MG63 (cell line): Measurements from ENCODE around the gene FRMPD1. TPM values are rescaled to one million over a fixed set of nuclear protein-coding genes. Genes with fewer than 3 reads are reported as not detected.
"Not testable (repeated sequence)": the region's sequence is repeated elsewhere in the genome, so short reads cannot be mapped to it uniquely, and the experiment has no call there.

Experiments
- DNase-seq: peaks from one replicate; pipeline ENCODE4 v3.0.0-alpha.2; 2020
- H3K27me3 ChIP-seq: fragments of 250-450 bp; sonication (Bioruptor Pico); 2 replicates; pipeline ENCODE4 v1.5.1; 2020; ENCODE audit warnings: mild to moderate bottlenecking, moderate library complexity
- H3K36me3 ChIP-seq: fragments of 250-450 bp; sonication (Bioruptor Pico); 2 replicates; pipeline ENCODE4 v1.5.1; 2020; ENCODE audit warnings: mild to moderate bottlenecking, moderate library complexity
- H3K4me3 ChIP-seq: fragments of 250-450 bp; sonication (Bioruptor Pico); 2 replicates; pipeline ENCODE4 v1.5.1; 2020; ENCODE audit warnings: mild to moderate bottlenecking, moderate library complexity
- H3K9me3 ChIP-seq: fragments of 250-450 bp; sonication (Bioruptor Pico); 2 replicates; pipeline ENCODE4 v1.5.1; 2020; ENCODE audit warnings: mild to moderate bottlenecking, moderate library complexity
- total RNA-seq: library from RNA; depleted of rRNA; stranded (reverse); fragments of >200 nt; shearing (Covaris generic); gene quantifications from 2 replicates; pipeline ENCODE4 v1.2.3, GENCODE V29; 2014; ENCODE audit warnings: low replicate concordance; rRNA removed

The FRMPD1 gene, protein sequence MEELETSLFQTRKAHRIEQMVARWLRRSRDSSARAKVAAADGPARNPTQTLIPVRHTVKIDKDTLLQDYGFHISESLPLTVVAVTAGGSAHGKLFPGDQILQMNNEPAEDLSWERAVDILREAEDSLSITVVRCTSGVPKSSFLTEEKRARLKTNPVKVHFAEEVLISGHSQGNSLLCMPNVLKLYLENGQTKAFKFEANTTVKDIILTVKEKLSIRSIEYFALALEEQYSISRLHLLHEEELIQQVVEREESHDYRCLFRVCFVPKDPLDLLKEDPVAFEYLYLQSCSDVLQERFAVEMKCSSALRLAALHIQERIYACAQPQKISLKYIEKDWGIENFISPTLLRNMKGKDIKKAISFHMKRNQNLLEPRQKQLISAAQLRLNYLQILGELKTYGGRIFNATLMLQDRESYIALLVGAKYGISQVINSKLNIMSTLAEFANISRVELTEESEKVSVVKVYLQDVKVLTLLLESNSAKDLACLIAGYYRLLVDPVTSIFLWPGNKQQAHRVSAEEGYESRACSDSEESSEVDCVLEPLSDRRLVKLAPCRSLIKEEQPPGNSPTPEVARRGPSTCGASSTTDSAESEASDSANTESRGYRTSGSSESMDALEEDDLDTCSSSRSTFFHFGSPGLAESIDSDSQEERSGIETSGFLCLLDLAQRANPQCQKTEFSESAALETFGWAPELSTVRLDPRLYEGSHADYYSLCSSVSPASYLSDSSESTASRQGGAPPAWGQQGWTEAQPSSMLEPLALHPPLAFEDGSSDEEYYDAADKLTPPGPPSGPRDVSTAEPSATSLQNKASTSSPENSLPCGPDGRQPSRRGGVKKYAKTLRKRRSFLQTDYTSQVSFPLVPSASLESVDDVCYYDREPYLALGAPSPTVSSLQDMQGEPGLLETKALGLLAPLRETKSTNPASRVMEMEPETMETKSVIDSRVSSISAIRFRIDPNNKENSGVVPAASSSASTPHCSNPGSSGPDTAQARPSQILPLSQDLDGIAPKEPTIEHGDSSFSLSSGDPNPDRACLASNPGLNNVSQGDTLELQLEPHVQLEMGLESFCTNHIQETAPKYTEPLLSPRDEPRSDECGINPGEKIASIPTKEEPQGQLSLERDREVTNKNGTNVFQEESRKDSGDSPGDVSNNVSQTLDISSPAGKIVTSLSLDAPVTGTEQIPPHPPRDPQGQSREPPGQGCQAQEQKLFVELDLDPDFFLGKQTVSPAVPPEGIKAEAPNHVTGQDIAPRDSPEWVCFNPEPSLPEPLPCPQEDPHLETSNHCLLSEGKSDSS (N-terminal part only)
- total RNA-seq, result not detected in 2 replicates

DNA sequence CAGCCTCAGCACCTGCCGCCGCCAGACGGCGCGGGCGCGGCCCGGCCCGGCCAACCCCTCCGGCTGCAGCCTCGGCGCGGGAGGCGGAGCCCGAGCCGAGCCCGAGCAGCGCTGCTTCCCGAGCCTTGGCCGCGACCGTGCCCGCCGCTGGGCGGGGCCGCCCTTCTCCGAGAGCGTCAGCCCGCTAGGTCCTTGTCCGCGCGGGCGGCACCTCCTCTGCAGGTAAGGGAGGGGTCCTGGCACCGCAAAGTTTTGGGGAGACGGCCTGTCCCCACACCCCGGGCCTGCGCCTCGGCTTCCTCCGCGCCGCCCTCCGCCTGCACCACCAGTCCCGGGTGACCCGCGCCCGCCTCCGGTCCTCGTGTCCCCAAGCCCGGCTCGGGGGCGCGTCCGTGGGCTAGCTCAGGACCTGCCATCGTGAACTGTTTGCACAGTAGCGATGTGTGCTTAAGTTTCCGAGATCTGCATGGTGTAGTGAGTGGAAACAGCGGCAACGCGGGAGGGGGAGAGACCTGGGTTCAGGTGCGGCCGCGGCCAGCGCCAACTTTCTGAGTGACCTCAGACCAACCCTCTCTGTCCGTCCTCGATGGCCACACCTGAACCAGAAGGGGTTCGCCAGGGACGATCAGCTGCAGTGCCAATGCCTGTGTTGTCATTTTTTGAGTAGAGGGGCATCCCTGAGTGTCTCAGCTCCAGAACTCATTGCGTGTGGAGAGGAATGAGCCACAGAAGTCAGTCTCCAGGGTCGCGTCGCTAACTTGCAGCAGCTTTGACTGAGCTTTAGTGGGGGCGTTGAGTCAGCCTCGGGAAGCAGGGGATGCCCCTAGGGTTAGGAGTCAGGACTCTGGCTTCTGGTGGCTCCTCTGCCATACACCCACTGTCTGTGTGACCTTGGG lies at the start of gene FRMPD1:
FRMPD1 (plus strand) TSS at position 82 of the 896 bp plus-strand sequence. CDS start 41,688 bp downstream, outside the sequence.
- Histone ChIP-seq H3K27me3 (peaks cover 25% of the 10 kb centered on the region), H3K4me3 (peak within 1 kb of the TSS; percentile 33; the same call in 1 of the 2 replicates), H3K36me3 (no peaks in the 10 kb centered on the region), H3K9me3 (no peaks in the 10 kb centered on the region)
- peak; percentile 49 for DNase-seq

DNA sequence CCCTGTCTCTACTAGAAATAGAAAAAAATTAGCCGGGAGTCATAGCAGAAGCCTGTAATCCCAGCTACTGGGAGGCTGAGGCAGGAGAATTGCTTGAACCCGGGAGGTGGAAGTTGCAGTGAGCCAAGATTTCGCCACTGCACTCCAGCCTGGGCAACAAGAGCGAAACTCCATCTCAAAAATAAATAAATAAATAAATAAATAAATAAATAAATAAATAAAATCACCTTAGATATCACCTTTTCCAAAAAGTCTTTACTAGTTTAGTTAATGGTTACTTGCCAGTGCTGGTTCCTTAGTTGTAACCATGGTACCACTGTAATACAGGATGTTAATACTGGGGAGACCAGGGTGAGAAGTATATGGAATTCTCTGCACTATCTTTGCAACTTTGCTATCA lies 48.7 kb upstream of the FRMPD1 start:
- DNase-seq, H3K27me3 ChIP-seq, H3K36me3 ChIP-seq, H3K4me3 ChIP-seq, H3K9me3 ChIP-seq: not testable (repeated sequence)

DNA sequence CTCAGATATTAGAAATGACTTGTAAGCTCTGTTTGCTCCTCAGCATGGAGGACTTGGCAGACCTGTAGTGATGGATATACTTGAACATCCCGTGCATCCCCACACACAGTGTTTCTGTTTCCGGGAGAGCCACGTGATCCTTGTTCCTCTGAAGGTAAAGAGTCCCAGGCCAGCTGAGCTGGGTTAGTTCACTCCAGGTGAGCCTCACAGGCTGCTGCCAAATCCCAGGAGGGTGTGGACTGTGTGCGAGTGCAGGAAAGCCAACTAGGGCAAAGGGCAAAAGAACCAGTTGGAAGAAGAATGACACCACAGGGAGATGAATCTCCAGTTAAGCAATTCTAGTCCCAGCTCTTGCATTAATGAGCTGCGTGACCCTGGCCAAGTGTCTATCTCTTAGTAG lies 47.9 kb upstream of the FRMPD1 start:
- Histone ChIP-seq H3K4me3 (no peak overlapping the region), H3K9me3 (no peaks in the 10 kb centered on the region), H3K36me3 (no peaks in the 10 kb centered on the region), H3K27me3 (no peaks in the 10 kb centered on the region)
- DNase-seq, result peak; percentile 14

DNA sequence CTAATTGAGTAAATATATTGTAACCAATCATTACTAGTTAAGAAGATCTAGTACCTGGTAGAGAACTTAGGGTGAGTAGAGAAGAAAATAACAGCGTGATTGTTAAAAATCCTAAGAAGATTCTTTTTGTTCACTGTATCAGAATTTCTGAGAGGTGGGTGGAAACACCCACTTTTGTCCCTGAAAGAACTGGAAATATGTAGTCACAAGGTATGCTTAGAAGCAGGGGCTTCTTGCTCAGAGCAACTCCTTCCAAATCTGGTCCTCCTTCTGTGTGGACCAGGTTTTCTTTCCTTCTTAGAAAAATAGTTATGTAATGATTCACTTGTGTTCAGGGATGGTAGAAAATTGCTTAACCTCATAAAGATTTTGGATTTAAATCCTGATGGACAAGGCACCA lies 46.5 kb upstream of the FRMPD1 start:
- Histone ChIP-seq H3K27me3 (no peaks in the 10 kb centered on the region), H3K9me3 (no peaks in the 10 kb centered on the region), H3K4me3 (no peak overlapping the region), H3K36me3 (no peaks in the 10 kb centered on the region)
- no peak for DNase-seq

DNA sequence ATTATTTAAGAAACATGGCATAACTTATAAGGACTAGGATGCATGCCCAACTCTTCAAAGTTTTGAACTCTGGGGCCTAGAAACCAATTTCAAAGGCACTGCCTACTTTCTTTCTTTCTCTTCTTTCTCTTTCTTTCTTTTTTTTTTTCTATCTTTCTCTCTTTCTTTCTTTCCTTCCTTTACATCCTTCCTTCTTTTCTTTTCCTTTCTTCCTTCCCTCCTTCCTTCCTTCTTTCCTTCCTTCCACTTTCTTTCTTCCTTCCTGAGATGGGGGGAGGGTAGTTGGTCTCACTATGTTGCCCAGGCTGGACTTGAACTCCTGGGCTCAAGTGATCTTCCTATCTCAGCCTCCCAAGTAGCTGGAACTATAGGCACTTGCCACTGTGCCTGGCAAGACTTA lies 42.5 kb upstream of the FRMPD1 start:
- Histone ChIP-seq H3K9me3 (no peaks in the 10 kb centered on the region), H3K36me3 (no peaks in the 10 kb centered on the region), H3K4me3 (no peak overlapping the region), H3K27me3 (no peaks in the 10 kb centered on the region)
- DNase-seq, result no peak

DNA sequence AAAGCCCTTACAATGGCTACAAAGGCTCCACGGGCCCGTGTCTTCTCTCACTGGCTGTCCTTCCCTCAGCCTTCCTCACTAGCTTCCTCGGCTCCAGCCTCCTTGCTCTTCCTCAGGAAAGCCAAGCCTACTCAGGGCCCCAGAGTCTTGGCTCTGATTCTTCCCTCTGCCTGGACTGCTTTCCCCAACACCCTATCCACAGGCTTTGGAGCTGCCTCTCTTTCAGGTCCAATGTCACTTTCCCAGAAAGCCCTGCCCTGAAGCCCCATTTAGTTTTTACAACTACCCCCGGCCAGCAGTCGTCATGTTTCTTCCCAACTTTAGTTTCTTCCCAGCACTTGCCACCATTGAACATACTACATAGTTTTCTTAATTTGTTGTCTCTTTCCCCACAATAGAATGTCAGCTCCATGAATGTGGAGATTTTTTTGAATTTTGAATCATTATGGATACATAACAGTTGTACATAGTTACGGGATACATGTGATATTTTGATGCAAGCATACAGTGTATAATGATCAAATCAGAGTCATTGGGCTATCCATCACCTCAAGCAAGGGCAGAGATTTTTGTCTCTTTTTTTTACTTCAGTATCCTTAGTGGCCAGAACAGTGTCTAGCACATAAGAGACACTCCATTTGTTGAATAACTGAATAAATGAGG lies 40.9 kb upstream of the FRMPD1 start:
- Histone ChIP-seq H3K27me3 (no peaks in the 10 kb centered on the region), H3K4me3 (no peak overlapping the region), H3K9me3 (no peaks in the 10 kb centered on the region), H3K36me3 (no peaks in the 10 kb centered on the region)
- no peak for DNase-seq

DNA sequence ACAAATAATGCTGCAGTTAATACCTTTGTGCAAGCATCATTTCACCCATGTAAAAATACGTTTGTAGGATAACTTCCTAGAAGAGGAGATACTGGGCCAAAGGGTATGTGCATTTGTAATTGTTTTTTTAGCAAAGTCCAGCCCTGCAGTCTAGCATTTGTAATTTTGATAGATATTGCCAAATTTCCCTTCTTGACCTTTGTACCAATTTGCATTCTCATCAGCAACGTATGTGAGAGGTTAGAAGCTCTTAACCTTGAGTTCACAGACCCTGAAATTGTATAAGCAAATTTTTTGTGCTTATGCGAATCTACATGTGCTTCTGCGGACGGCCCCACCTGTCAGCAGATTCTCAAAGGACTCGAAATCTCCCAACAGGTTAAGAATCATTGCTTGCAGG lies 39.7 kb upstream of the FRMPD1 start:
- no peaks in the 10 kb centered on the region for H3K36me3 ChIP-seq
- no peaks in the 10 kb centered on the region for H3K9me3 ChIP-seq
- H3K27me3 ChIP-seq, result no peaks in the 10 kb centered on the region
- no peak overlapping the region for H3K4me3 ChIP-seq
- no peak for DNase-seq

DNA sequence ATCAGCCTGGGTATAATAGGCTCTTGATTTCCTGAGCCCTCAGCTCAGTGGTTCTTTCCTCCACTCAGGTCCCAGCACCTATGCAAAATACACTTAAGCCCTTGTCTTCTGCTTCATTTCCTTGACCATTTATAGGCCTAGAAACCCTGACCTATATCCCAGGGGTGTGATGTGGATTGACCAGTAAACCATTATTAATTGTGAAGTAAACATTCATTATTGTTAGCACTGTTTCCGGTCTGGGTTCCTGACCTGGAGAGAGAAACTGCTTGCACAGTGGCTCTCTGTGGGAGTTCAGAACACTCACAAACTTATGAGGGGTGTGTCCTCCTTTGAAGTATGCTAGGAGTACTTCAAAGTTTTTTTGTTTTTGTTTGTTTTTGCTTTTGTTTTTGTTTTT lies 38.8 kb upstream of the FRMPD1 start:
- no peak for DNase-seq
- H3K27me3 ChIP-seq, result no peaks in the 10 kb centered on the region
- H3K36me3 ChIP-seq, result no peaks in the 10 kb centered on the region
- H3K9me3 ChIP-seq, result no peaks in the 10 kb centered on the region
- no peak overlapping the region for H3K4me3 ChIP-seq

DNA sequence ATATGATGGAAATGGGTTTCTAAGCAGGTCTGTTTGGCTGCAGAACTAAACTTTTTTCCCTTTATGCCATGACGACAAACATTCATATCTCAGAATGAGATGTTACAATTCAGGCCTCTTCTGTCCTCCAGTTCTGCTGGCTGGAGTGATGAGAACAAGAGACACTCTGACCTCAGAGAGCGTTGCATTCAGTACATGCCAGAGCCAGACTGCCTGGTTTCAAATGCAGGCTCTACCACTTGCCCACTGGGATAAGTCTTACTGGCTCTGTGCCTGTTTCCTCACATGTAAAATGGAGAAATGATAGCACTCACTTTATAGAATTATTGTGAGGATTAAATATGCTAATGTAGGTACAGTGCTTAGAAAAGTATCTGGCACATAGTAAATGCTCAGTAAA lies 33.6 kb upstream of the FRMPD1 start:
- no peak overlapping the region for H3K4me3 ChIP-seq
- H3K27me3 ChIP-seq, result no peaks in the 10 kb centered on the region
- H3K36me3 ChIP-seq, result no peaks in the 10 kb centered on the region
- DNase-seq, result no peak
- H3K9me3 ChIP-seq, result no peaks in the 10 kb centered on the region

DNA sequence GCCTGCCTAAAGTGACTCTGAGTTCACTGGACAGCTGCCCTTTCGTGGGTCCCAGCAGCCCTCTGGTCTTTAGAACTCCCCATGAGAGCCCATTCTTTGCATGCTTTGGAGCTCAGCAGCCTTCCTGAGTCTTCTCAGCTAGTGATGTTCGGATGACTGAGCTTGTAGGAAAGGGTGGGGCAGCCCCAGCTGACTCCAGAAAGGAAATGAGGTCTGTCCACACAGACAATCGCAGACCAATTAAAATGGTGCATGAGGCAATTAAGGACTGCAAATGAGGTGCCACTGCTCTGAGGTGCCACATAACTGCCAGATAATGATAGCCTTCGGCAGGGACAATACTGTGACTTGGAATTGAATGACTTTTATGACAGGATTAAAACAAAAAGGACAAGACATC lies 32.9 kb upstream of the FRMPD1 start:
- H3K4me3 ChIP-seq, result no peak overlapping the region
- no peaks in the 10 kb centered on the region for H3K27me3 ChIP-seq
- DNase-seq, result peak; percentile 42
- H3K36me3 ChIP-seq, result no peaks in the 10 kb centered on the region
- H3K9me3 ChIP-seq, result no peaks in the 10 kb centered on the region

DNA sequence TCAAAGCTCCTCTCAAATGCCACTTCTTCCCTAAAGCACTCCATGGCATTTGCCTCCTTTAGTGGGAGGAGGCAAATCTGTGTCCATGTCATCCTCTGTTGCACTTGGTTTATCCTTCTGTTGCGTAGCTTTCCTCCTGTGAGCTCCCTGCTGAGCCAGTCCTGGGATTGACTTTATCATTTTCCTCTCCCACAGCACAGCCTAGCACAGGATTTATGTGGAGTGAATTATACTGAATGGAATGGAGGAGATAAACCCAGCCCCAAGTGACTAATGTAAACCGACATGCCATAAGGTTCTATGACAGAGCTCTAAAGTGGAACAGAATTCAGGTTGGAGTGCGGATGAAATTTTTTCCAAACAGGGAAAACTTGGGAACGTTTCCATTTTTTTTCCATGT lies 31.9 kb upstream of the FRMPD1 start:
- Histone ChIP-seq H3K36me3 (no peaks in the 10 kb centered on the region), H3K4me3 (no peak overlapping the region), H3K27me3 (no peaks in the 10 kb centered on the region), H3K9me3 (no peaks in the 10 kb centered on the region)
- DNase-seq, result peak; percentile 15

DNA sequence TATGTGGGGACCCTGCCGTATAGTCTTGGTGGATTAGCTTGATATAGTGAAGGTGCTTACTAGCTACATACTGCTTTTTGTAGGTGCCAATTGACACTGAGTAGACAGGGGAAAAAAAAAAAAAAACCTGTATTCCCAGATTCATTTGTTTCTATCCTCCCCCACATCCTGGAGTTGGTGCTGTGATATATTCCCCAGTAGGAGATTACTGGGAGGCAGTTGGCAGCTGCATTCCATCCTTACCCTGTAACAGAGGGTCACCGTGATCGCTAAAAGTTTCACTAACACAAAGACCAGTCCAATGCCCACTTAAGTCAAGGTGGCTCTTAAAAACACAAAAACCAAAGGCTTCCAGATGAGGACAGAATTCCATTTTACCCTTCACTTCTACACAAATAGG lies 30.9 kb upstream of the FRMPD1 start:
- no peak for DNase-seq
- H3K36me3 ChIP-seq, result no peaks in the 10 kb centered on the region

DNA sequence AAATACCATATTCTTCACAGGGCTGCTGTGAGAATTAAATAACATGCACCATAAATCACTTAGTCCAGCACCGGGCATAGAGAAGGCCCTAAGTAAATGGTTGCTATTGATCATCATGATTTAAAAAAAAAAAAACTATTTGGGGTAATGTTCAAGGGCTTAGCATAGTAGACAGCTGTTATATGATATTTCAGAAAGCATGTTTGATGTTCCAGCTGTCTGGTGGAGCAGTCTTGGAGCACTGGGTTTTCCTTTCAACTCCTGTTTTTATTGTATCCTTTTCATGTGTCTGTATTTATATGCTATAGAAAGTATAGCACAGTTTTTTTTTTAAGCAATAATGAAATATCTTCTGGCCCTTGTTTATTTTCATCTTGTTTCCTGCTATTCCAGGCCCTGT lies 30.4 kb upstream of the FRMPD1 start:
- H3K27me3 ChIP-seq, result no peaks in the 10 kb centered on the region
- H3K36me3 ChIP-seq, result no peaks in the 10 kb centered on the region
- no peaks in the 10 kb centered on the region for H3K9me3 ChIP-seq
- H3K4me3 ChIP-seq, result no peak overlapping the region
- DNase-seq, result no peak

More for the DNA sequence above, 30.9 kb upstream of the FRMPD1 start:
- Histone ChIP-seq H3K27me3 (no peaks in the 10 kb centered on the region), H3K4me3 (no peak overlapping the region), H3K9me3 (no peaks in the 10 kb centered on the region)

DNA sequence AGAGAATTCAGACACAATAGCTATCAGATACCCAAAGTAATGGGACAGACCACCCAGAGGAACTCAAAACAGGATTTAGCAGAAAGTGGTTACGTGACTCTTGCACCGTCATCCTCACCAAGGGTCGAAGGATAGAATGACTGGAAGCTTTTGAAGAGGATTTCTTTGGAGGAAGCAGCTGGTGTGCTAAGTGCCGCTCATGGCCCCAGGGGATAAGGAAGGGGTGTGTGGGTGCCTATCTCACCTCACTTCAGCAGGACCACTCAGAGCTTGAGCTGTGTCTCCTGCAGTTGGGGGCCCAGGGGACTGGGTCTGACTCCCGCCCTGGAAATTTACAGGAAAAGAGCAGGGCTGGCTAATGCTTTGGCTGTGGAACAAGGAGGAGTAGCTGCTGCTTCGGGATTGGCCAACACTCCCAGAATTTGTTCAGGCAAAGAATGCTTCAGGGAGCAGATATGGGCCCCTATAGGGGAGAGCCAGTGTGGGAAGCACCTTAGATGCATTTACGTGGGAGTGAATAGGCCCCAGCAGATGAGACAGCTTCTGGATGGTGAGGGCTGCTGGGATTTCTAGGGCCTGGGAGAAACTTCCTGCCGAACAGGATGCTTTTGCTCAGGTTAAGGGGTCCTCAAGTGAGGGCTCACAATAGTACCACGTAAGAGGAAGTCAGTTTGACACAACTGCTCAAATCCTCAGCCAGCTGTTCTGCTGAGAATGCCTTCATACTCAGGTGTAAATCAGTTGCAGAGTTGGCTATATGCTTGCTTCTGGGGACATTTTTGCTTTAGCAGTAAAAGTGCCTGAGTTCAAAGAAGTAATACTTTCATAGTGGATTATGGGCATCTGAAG lies 29.3 kb upstream of the FRMPD1 start:
- DNase-seq, result no peak
- no peak overlapping the region for H3K4me3 ChIP-seq
- no peaks in the 10 kb centered on the region for H3K27me3 ChIP-seq
- H3K9me3 ChIP-seq, result no peaks in the 10 kb centered on the region
- no peaks in the 10 kb centered on the region for H3K36me3 ChIP-seq

DNA sequence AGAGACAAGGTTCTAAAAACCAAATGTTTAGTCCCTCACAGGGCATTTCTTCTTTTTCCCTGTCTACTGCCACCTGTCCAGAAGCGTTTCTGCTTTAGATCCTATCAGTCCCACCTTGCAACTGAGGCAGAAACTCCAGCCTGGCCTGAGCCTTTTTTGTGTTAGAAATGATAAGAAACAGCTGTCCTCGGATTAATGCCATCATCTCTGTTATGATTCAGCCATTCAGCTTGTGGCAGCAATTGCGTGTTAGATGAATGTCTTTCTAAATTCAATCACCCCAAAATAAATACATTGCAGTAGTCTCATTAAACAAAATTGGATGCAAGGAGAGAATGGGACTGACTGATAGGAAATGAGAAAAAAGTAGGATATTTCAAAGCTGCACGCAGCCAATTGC lies 28.3 kb upstream of the FRMPD1 start:
- Histone ChIP-seq H3K4me3 (no peak overlapping the region), H3K9me3 (no peaks in the 10 kb centered on the region), H3K36me3 (no peaks in the 10 kb centered on the region), H3K27me3 (no peaks in the 10 kb centered on the region)
- DNase-seq, result no peak
